GM19043 (cell line): Measurements from ENCODE around the gene DEUP1.
"Not testable (repeated sequence)": the region's sequence is repeated elsewhere in the genome, so short reads cannot be mapped to it uniquely, and the experiment has no call there.

ENCODE experiments used
- ATAC-seq: cut with Tn5 transposase; IDR thresholded peaks from one replicate; pipeline ENCODE4 v1.9.1; 2021; ENCODE audit warnings: low read depth; ENCODE audit not compliant: unreplicated experiment

The DEUP1 gene

DNA sequence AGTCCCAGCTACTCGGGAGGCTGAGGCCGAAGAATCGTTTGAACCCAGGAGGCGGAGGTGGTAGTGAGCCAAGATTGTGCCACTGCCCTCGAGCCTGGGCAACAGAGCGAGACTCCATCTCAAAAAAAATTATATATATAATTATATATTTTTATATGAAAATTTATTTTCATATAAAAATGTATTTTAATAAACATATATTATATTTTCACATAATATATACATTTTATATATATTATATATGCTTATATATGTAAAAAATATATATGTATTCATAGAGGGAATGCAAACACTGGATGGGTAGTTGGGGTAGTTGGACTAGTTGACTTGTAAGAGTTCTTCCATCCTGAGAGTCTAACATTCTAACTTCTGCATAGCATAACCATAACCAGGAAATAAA, 20.3 kb downstream of the DEUP1 start:
- no peak for ATAC-seq

GRCh38 chr11:93359396-93359795, 28.9 kb downstream of the DEUP1 start:
- ATAC-seq: no peak

DNA sequence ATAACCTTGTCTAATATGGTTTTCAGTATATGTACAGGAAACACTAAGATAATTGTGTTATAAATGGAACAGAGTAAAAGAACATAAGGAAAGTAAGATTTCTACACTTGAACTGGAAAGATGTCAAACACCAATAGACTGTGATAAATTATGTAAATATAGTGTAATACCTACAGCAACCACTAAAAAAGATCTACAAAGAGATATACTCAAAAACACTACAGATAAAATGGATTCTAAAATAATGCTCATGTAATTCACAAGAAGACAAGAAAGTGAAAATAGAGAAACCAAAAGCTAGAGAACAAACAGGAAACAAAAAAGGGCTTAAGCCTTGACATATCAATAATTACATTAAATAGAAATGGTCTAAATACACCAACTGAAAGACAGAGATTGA, 30.9 kb downstream of the DEUP1 start:
- ATAC-seq: no peak

DNA sequence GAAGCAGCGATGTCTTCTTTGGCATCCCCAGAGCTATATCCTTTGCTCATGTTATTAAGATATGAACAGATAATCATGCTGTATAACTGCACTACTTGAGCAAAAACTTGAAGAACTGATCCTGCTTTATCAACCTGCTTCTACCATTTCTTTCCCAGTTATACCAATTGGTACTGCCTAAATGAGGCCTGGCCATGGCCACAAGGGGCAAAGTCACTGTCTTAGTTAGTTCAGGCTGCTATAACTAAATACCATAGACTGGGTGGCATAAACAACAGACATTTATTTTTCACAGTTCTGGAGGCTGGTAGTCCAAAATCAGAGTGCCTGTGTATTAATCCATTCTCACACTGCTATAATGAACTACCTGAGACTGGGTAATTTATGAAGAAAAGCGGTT, 37.5 kb downstream of the DEUP1 start:
- ATAC-seq: no peak

DNA sequence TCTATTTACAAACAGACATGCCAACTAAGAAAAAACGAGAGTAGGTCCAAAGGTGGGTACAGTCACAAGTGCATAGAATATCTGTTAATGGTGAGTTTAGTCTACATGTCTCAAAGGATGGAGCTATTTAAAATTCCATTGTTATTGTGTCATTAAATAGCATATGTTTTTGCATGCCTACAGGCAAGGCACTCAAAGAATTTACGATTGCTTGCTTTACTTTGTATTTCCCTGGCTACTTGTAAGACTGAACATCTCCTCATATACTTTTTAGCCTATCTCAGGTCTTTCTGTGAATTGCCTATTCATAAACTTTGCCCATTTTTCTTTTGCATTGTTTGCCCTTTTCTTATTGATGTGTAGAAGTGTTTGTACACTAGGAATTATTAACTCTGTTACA, 39.7 kb downstream of the DEUP1 start:
- no peak for ATAC-seq

DNA sequence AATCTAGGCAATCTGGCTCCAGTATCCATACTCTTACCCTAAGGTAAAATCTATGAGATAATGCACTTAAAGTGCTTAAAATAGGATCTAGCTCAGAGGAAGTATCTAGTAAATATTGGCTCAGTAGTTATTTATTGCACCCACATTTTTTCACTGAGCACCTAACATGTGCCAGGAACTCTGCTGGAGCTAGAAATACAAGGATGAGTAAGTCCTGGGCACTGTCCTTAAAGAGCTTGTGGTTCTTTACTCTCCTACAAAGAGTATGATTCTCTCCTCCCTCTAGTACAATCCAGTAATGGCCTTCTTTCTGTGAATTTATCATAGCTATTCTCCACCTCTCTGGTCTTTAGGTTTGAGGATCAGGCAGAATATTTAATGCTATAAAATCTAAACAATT, 59.2 kb downstream of the DEUP1 start:
- no peak for ATAC-seq

DNA sequence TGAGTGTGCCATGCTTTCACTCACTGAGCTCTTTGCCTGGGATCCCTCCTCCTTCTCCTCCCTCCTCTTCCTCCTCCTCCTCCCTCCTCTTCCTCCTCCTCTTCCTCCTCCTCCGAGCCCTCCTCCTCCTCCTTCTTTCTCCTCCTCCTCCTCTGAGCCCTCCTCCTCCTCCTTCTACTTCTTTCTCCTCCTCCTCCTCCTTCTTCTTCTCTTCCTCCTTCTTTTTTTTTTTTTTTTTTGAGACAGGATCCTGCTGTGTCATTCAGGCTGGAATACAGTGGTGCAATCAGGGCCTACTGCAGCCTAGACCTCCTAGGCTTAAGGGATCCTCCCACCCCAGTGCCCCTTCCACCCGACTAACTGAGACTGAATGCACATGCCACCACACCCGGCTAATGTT, 62.3 kb downstream of the DEUP1 start:
- no peak for ATAC-seq

GRCh38 chr11:93393386-93393785, 62.8 kb downstream of the DEUP1 start:
- no peak for ATAC-seq

- ATAC-seq: no peak
Observed at GRCh38 chr11:93394488-93394887, 63.9 kb downstream of the DEUP1 start.

- ATAC-seq: no peak
Observed at GRCh38 chr11:93396316-93396715, 65.8 kb downstream of the DEUP1 start.

- ATAC-seq: no peak
Observed at GRCh38 chr11:93403930-93404329, 73.4 kb downstream of the DEUP1 start.

DNA sequence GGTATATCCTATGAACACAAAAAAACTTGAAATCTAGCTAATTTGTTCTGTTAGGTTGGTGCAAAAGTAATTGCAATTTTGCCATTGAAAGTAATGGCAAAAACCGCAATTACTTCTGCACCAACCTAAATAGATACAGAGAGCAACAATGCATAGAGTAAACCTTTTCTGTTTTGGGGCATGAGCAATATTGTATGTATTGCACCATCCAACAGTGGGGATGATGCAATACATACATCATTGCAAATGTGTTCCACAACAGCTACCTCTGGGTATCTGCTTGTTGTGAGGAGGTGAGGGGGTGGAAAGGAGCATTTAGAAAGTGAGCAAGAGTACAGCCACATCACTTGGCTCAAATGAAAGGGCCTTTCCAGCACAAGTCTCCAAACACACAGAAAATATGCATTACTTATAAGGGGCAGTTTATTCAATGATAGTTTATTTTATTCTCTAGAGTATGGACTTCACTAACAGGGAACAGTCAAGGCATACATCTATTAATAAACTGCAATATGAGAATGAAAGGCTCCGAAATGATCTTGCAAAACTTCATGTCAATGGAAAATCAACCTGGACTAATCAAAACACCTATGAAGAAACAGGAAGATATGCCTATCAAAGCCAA, 77.3 kb downstream of the DEUP1 start:
- no peak for ATAC-seq

DNA sequence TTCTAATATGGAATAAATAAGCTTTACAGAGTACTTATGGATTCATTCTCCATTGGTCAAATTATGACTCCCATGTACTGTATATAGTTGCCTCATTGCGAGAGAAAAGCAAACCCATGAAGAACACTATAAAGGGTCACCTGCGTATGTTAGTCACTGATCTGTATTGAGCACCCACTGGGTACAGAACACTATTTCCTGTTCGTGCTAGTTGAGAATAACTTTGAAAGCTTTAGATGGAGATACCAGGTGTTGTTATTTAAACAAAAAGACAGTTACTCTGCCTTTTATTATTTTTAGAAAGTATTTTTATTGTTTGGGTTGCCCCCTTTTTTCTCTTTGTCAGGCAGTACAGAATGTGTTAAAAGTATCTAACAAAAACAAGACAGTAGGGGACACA, 79.9 kb downstream of the DEUP1 start:
- no peak for ATAC-seq

- ATAC-seq: no peak
Observed at GRCh38 chr11:93411705-93412104, 81.2 kb downstream of the DEUP1 start.

DNA sequence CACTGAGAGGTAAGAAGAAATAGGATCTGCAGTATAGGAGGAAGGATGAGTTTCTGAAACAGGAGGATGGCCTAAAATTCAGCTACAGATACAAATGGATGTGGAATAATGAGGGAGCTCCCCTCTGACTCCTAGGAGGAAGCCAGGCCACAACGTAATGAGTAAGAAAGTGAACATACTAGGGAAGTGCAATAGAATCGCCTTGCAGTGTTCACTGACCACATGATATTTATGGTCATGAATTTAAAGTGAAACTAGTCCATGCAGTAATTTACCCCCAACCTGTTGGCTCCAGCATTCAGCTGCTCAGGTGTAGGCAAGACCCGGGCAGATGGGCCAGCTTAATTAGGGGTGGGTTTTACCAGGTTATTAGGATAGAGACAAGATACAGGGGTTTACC, 101.7 kb downstream of the DEUP1 start:
- ATAC-seq: no peak

GRCh38 chr11:93443232-93443631, 112.7 kb downstream of the DEUP1 start:
- ATAC-seq: not testable (repeated sequence)

DNA sequence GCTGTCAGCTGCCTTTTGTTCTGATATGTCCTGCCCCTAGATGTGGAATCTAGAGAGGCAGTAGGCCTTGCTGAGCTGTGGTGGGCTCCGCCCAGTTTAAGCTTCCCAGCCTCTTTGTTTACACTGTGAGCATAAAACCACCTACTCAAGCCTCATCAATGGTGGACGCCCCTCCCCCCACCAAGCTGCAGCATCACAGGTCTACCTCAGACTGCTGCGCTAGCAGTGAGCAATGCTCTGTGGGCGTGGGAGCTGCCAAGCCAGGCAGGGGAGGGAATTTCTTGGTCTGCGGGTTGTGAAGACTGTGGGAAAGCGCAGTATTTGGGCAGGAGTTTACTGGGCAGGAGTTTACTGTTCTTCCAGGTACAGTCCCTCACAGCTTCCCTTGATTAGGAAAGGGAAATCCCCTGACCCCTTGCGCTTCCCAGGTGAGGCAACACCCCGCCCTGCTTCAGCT, 114.1 kb downstream of the DEUP1 start:
- no peak for ATAC-seq

DNA sequence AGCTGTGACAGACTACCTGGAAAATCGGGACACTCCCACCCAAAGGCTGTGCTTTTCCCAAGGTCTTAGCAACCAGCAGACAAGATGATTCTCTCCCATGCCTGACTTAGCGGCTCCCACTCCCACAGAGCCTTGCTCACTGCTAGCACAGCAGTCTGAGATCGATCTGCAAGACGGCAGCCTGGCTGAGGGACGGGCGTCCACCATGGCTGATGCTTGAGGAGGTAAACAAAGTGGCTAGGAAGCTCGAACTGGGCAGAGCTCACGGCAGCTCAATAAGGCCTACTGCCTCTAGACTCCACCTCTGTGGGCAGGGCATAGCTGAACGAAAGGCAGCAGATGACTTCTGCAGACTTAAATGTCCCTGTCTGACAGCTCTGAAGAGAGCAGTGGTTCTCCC, 127.7 kb downstream of the DEUP1 start:
- no peak for ATAC-seq

- not testable (repeated sequence) for ATAC-seq
Observed at GRCh38 chr11:93463666-93464065, 133.1 kb downstream of the DEUP1 start.

DNA sequence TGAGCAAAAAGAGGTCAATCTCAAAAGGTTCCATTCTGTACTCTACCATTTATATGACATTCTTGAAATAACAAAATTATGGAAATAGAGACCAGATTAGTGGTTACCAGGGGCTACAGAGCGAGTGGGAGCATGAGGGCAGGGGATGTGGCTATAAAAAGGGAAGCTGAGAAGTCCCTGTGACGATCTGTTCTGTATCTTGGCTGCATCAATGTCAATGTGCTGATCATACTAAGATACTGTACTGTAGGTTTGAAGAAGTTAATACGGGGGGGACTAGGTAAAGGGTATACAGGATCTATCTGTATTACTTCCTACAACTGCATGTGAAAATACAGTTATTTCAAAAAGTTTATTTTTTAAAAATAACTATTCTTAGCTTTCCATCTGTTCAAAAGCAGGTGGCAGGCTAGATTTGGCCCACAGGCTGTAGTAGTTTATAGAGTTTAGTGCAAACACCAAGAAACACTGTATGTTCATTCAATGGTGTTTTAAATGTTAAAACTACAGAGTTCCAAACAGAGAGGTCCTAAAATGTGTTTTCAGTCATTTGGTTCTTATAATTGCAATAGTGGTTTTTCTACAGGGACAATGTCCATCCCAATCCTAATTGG, 134.5 kb downstream of the DEUP1 start:
- ATAC-seq: no peak

DNA sequence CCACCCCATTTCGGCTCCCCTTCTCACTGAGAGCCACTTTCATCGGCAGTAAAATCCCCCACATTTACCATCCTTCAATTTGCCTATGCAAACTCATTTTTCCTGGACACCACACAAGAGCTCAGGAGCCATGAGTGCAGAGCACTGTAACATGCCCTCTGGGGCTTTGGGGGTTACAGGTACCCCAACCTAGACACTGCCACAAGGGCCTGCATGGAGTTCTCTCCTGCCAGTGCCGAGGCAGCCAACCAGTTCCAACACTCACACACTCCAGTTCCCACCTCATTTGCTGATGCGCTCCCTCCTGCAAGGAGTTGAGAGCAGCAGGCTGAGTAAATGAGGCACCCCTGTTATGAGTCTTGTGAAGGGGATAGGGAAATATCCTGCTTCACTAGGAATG, 136.5 kb downstream of the DEUP1 start:
- ATAC-seq: no peak

- ATAC-seq: no peak
Observed at GRCh38 chr11:93468290-93468689, 137.7 kb downstream of the DEUP1 start.

GRCh38 chr11:93474123-93474522, 143.6 kb downstream of the DEUP1 start:
- no peak for ATAC-seq
